BLaER1 treated with 17β-estradiol and CSF1 and Interleukin-3, amounts not matched to agents 10 nM and 100 nM (cell line): ENCODE measurements around the gene STK32B.
A peak's percentile ranks its signal among the peaks of the same experiment; 100 is the strongest.
"Not testable (repeated sequence)": the region's sequence is repeated elsewhere in the genome, so short reads cannot be mapped to it uniquely, and the experiment has no call there.

Experiments
- H3K27ac ChIP-seq, 11 experiments: shearing (Covaris generic); formaldehyde crosslinking; 2 replicates each; pipeline ENCODE4 v1.8.1; 2022
- H3K27me3 ChIP-seq, 11 experiments: shearing (Covaris generic); formaldehyde crosslinking; 2 replicates each; pipeline ENCODE4 v1.8.1; 2022
- H3K36me3 ChIP-seq, 11 experiments: shearing (Covaris generic); formaldehyde crosslinking; 2 replicates each; pipeline ENCODE4 v1.8.1; 2022
- H3K4me1 ChIP-seq, 10 experiments: shearing (Covaris generic); formaldehyde crosslinking; 2 replicates each; pipeline ENCODE4 v1.8.1; 2022
- H3K4me2 ChIP-seq, 11 experiments: shearing (Covaris generic); formaldehyde crosslinking; 2 replicates each; pipeline ENCODE4 v1.8.1; 2022
- H3K4me3 ChIP-seq, 10 experiments: shearing (Covaris generic); formaldehyde crosslinking; 2 replicates each; pipeline ENCODE4 v1.8.1; 2022
- H3K9ac ChIP-seq, 11 experiments: shearing (Covaris generic); formaldehyde crosslinking; 2 replicates each; pipeline ENCODE4 v1.8.1; 2022
- H3K9me3 ChIP-seq, 11 experiments: shearing (Covaris generic); formaldehyde crosslinking; replicated peaks in 1 of 11; 2 replicates each; pipeline ENCODE4 v1.8.1; 2022
- H4K20me1 ChIP-seq, 11 experiments: shearing (Covaris generic); formaldehyde crosslinking; 2 replicates each; pipeline ENCODE4 v1.8.1; 2022
- Cebpa-rat ChIP-seq, 11 experiments: shearing (Covaris generic); IDR thresholded peaks; 2 replicates each; pipeline ENCODE4 v1.8.1; 2022

STK32B gene

DNA sequence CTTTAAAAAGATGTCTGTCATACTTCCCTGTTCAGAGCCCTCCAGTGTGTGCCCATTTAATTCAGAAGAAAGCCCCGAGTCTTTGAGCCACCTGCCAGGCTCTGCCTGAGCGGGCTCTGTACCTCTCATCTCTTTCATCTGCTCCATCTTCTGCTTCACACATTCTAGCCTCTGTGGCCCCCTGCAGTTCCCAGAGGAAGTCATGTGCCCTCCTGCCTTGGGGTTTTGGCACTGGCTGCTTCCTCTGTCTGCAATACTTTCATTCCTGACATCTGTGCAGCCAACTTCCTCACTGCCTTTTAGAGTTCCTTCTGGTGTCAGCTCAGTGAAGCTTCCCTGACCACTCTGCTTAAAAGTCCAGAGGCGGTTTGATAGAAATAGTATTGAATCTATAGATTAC is 6.2 kb upstream of the STK32B start:
- Histone ChIP-seq H3K4me3 (peak overlapping the region; percentile 15 to 55 (median 42); a peak in 18 of 20 replicates), H4K20me1 (no peaks in the 10 kb centered on the region), H3K4me2 (peak overlapping the region; percentile 84 to 95 (median 88)), H3K9me3 (peaks cover 9 to 26% (median 12%) of the 10 kb centered on the region in 11 experiments; a peak in 20 of 22 replicates), H3K4me1 (peaks cover 34 to 69% (median 47%) of the 10 kb centered on the region in 10 experiments), H3K9ac (peak overlapping the region in 10 of 11 experiments; percentile 47 to 75 (median 57); a peak in 19 of 22 replicates), H3K27ac (peak overlapping the region; percentile 45 to 90 (median 77); a peak in 21 of 22 replicates), H3K36me3 (peaks cover 0 to 12% (median 0%) of the 10 kb centered on the region in 11 experiments; a peak in 1 of 22 replicates), H3K27me3 (no peaks in the 10 kb centered on the region)
- peak in 3 of 11 experiments; percentile 17 to 57 (median 33); a peak in 2 of 22 replicates for TF ChIP-seq Cebpa-rat (IDR thresholded peaks at IDR 0.05)

GRCh38 chr4:5048721-5049120 is 2.6 kb upstream of the STK32B start:
- Histone ChIP-seq H4K20me1 (peaks cover 0 to 14% (median 6%) of the 10 kb centered on the region in 11 experiments; a peak in 7 of 22 replicates), H3K36me3 (no peaks in the 10 kb centered on the region), H3K27me3 (peaks cover 0 to 15% (median 12%) of the 10 kb centered on the region in 11 experiments; a peak in 16 of 22 replicates), H3K9ac (no peak overlapping the region), H3K4me2 (no peak overlapping the region), H3K4me3 (no peak overlapping the region), H3K4me1 (peaks cover 25 to 79% (median 63%) of the 10 kb centered on the region in 10 experiments), H3K27ac (no peak overlapping the region), H3K9me3 (peaks cover 7 to 18% (median 11%) of the 10 kb centered on the region in 11 experiments; a peak in 20 of 22 replicates)
- TF ChIP-seq Cebpa-rat (IDR thresholded peaks at IDR 0.05) = no peak

DNA sequence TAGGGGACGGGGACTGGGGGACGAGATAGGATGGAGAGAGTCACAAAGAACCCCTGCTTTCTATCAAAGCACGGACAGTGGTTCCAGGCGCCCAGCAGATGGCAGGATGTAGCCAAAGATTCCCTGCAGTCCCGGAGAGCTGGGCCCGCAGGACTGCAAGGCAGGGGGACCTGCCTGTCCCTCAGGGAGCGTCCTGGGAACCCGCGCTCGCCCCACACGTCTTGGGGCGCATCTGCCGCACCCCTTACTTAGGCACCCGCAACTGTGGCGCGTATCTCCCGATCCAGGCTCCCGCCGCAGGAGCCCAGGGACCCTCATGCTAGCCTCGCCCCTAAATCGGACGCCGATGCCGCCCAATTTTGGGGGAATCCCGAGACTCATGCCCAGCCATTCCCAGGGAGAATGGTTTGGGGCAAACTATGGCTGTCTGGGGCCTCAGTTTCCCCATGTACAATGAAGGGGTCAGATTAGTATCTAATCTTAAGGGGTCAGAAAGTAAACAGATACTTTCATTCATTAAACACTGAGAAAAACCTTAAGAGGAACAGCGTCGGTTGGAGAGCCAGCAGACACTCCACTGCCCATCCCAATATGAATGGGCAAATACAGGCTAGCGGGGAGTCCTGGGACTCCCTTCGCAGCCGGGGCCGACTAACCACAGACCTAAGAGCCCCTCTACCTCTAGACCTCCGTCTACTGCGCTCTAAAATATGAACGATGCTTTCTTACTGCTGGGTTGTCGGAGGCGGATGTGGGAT is 581 bp upstream of the STK32B start:
- Histone ChIP-seq H3K27ac (peak overlapping the region in 10 of 11 experiments; percentile 28 to 78 (median 70); a peak in 20 of 22 replicates), H3K36me3 (no peaks in the 10 kb centered on the region), H3K4me3 (peak overlapping the region; percentile 65 to 83 (median 75)), H3K4me2 (peak overlapping the region; percentile 94 to 100 (median 98)), H3K9me3 (peaks cover 7 to 13% (median 11%) of the 10 kb centered on the region in 11 experiments; a peak in 20 of 22 replicates), H4K20me1 (peaks cover 0 to 26% (median 6%) of the 10 kb centered on the region in 11 experiments; a peak in 8 of 22 replicates), H3K27me3 (peaks cover 0 to 15% (median 12%) of the 10 kb centered on the region in 11 experiments; a peak in 16 of 22 replicates), H3K4me1 (peaks cover 7 to 66% (median 47%) of the 10 kb centered on the region in 10 experiments), H3K9ac (peak overlapping the region; percentile 56 to 83 (median 73))
- no peak for TF ChIP-seq Cebpa-rat (IDR thresholded peaks at IDR 0.05)

DNA sequence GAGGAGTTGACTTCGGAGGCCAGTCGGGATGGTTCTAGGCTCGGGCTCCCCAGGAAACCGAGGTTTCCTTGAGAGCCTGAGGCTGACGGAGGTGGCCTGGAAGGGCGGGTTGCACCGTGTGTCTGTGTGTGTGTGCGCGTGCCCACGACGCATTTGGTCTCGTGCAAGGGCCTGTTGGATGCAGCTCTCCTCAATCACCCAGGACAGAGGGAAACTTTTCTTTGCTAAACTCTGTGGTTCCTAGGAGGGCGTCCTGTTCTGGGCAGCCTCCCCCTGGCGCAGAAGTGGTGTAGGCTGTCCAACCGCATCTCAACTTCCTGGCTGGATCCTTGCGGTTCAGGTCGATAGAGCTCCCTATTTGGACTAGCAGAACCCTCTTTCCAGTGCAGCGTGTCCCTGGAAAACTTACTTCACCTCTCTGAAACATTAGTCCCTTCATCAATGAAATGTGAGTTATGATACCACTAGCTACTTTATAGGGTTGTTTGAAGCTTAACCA is 973 bp downstream of the STK32B start:
- Histone ChIP-seq H3K27me3 (peaks cover 0 to 15% (median 12%) of the 10 kb centered on the region in 11 experiments; a peak in 16 of 22 replicates), H3K4me2 (peak overlapping the region; percentile 94 to 100 (median 98)), H3K9ac (peak overlapping the region in 9 of 11 experiments; percentile 56 to 83 (median 76); a peak in 19 of 22 replicates), H3K36me3 (no peaks in the 10 kb centered on the region), H4K20me1 (peaks cover 0 to 29% (median 6%) of the 10 kb centered on the region in 11 experiments; a peak in 8 of 22 replicates), H3K9me3 (no peaks in the 10 kb centered on the region), H3K4me3 (peak overlapping the region; percentile 65 to 83 (median 75)), H3K4me1 (peaks cover 0 to 56% (median 38%) of the 10 kb centered on the region in 10 experiments; a peak in 16 of 20 replicates), H3K27ac (peak overlapping the region in 6 of 11 experiments; percentile 70 to 78 (median 76); a peak in 10 of 22 replicates)
- no peak for TF ChIP-seq Cebpa-rat (IDR thresholded peaks at IDR 0.05)

DNA sequence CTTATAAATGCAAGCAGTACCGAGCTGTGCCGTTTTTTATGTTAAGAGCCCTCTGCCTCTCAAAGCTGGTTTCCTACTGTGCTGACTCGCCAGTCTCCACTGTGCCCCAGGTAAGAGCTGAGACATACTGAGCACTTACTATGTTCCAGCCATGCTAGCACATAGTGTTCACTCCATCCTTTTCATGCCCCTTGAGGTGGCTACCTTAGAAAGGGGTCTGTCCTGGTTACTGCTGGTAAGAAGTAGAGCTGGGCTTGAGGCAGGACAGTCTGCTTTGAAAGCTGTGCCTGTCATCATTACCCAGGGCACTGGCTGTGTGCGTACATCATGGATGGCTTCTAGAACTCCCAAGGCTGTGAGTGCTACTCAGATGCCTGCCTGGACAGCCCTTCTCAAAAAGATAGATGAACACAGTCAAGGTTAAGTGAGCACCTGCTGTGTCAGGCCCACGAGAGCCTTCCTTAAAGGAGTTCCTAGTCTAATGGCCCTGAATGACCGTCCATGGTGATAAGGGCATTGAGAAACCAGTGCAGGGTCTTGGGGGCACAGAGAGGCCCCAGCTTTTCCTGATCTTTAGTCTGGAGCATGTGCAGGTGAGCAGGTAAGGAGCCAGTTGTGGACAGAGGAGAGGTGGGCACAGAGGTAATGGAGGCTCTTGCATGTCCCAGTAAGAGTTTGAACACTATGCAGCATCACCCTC is 1.6 kb downstream of the STK32B start:
- Histone ChIP-seq H3K9ac (peak overlapping the region in 1 of 11 experiments; percentile 81; a peak in 1 of 22 replicates), H3K4me3 (peak overlapping the region in 6 of 10 experiments; percentile 71 to 83 (median 74); a peak in 9 of 20 replicates), H3K27ac (no peak overlapping the region), H3K36me3 (no peaks in the 10 kb centered on the region), H3K4me1 (peaks cover 0 to 51% (median 34%) of the 10 kb centered on the region in 10 experiments; a peak in 16 of 20 replicates), H4K20me1 (peaks cover 0 to 29% (median 6%) of the 10 kb centered on the region in 11 experiments; a peak in 8 of 22 replicates), H3K27me3 (peaks cover 0 to 15% (median 12%) of the 10 kb centered on the region in 11 experiments; a peak in 16 of 22 replicates), H3K4me2 (peak overlapping the region; percentile 94 to 100 (median 98)), H3K9me3 (no peaks in the 10 kb centered on the region)
- TF ChIP-seq Cebpa-rat (IDR thresholded peaks at IDR 0.05) = no peak

- H3K4me3 ChIP-seq = no peak overlapping the region
- H3K9me3 ChIP-seq = peaks cover 0 to 7% (median 0%) of the 10 kb centered on the region in 11 experiments; a peak in 5 of 22 replicates
- H3K4me1 ChIP-seq = peaks cover 0 to 42% (median 32%) of the 10 kb centered on the region in 10 experiments; a peak in 16 of 20 replicates
- no peak for TF ChIP-seq Cebpa-rat (IDR thresholded peaks at IDR 0.05)
- no peak overlapping the region for H3K27ac ChIP-seq
- peaks cover 0 to 29% (median 6%) of the 10 kb centered on the region in 11 experiments; a peak in 8 of 22 replicates for H4K20me1 ChIP-seq
- no peaks in the 10 kb centered on the region; a peak in 1 of 22 replicates for H3K36me3 ChIP-seq
- H3K4me2 ChIP-seq = peak overlapping the region in 4 of 11 experiments; percentile 5 to 15 (median 10); a peak in 2 of 22 replicates
- peaks cover 0 to 15% (median 12%) of the 10 kb centered on the region in 11 experiments; a peak in 16 of 22 replicates for H3K27me3 ChIP-seq
- H3K9ac ChIP-seq = no peak overlapping the region
Measured at GRCh38 chr4:5054532-5054931, 3.3 kb downstream of the STK32B start.

DNA sequence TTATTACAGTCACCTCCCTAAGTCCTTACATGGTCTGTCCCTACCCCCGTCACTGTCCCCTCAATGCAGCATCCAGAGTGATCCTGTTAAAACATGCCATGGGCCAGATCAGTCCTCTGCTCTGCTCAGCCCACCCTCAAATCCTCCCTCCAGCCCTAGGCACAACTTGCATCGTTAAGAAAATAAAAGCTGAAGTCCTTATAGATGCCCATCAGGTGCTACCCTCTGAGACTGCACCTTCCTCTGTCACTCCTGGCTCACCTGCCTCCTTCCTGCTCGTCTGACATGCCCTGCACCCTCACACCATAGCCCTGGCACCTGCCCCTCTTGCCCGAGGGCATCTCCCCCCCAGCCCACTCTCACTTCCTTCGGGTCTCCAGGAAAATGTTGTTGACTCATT is 4.1 kb downstream of the STK32B start:
- H3K4me1 ChIP-seq = peaks cover 0 to 36% (median 32%) of the 10 kb centered on the region in 10 experiments; a peak in 16 of 20 replicates
- peaks cover 0 to 4% (median 0%) of the 10 kb centered on the region in 11 experiments; a peak in 3 of 22 replicates for H3K36me3 ChIP-seq
- no peak overlapping the region for H3K4me2 ChIP-seq
- H3K4me3 ChIP-seq = no peak overlapping the region
- H3K27ac ChIP-seq = no peak overlapping the region
- peaks cover 4 to 15% (median 7%) of the 10 kb centered on the region in 11 experiments; a peak in 21 of 22 replicates for H3K9me3 ChIP-seq
- no peak overlapping the region for H3K9ac ChIP-seq
- peaks cover 0 to 15% (median 12%) of the 10 kb centered on the region in 11 experiments; a peak in 16 of 22 replicates for H3K27me3 ChIP-seq
- H4K20me1 ChIP-seq = peaks cover 0 to 29% (median 6%) of the 10 kb centered on the region in 11 experiments; a peak in 8 of 22 replicates
- TF ChIP-seq Cebpa-rat (IDR thresholded peaks at IDR 0.05) = no peak

DNA sequence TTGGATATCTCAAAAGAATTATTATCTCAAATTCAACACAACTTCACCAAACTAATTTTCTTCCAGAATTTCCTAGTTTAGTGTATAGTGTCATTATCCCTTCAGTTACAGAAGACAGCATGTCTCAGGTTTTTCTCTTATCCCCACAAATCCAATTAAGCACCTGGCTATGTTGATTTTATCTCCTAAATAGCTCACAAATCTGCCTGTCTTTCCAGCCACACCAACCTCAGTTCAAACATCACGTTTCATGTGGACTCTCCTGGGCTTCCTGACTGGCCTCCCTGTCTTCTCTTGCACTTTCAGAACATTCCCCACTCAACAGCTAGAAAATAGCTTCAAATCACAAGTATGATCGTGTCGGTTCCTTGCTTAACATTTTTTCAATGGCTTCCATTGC is 14.8 kb downstream of the STK32B start:
- Histone ChIP-seq H4K20me1 (no peaks in the 10 kb centered on the region), H3K36me3 (peaks cover 0 to 9% (median 0%) of the 10 kb centered on the region in 11 experiments; a peak in 2 of 22 replicates), H3K9me3 (peaks cover 19 to 46% (median 31%) of the 10 kb centered on the region in 11 experiments), H3K4me1 (peaks cover 0 to 5% (median 0%) of the 10 kb centered on the region in 10 experiments; a peak in 1 of 20 replicates), H3K9ac (no peak overlapping the region), H3K4me3 (no peak overlapping the region), H3K27ac (no peak overlapping the region), H3K4me2 (no peak overlapping the region), H3K27me3 (no peaks in the 10 kb centered on the region)
- no peak for TF ChIP-seq Cebpa-rat (IDR thresholded peaks at IDR 0.05)

- not testable (repeated sequence) for H4K20me1 ChIP-seq, H3K4me2 ChIP-seq, H3K4me3 ChIP-seq, H3K27ac ChIP-seq, H3K36me3 ChIP-seq, H3K27me3 ChIP-seq, H3K9ac ChIP-seq, H3K4me1 ChIP-seq
- peaks cover 19 to 46% (median 31%) of the 10 kb centered on the region in 11 experiments for H3K9me3 ChIP-seq
Measured at GRCh38 chr4:5066968-5067367, 15.7 kb downstream of the STK32B start.
